Measurements from ENCODE around the gene ZNF496. TPM values are rescaled to one million over a fixed set of nuclear protein-coding genes. Genes with fewer than 3 reads are reported as not detected.
A peak's percentile ranks its signal among the peaks of the same experiment; 100 is the strongest.

Gene ZNF496
- total RNA-seq, 4 donors from 2014 or later: 24.1 to 51.7 (median 41.0) TPM

DNA sequence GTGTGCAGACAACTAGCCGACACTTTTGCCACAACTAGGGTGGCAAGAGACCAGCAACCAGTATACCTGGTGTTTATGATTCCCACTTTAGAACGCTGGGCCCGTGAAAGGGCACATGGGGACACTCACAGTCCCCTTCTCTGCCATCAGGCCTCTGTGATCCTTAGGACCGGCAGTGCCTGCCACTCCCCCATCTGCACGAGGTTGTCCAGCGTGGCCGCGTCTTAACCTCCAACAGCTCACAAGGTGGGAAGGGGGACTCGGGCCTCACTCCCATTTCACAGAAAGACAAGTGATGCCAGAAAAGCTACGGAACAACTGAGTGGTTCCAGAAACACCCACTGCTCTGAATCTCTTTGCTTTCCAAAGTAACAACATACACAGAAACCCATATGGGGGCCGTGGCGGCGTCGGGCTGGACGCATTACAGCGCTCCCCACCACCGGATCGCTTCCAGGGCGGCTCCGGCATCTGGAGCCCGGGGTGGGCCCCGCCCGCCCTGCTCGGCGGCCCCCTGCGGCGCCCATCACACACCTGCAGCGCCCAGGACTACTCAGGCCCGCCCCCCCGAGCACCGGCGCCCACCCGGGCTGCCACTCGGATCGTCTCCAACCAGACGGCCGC is 1.0 kb downstream of the ZNF496 start:
- no peaks in the 10 kb centered on the region for H3K27me3 ChIP-seq
- no peak for TF ChIP-seq POLR2A (IDR thresholded peaks at IDR 0.05)
- TF ChIP-seq, protein P1, sequence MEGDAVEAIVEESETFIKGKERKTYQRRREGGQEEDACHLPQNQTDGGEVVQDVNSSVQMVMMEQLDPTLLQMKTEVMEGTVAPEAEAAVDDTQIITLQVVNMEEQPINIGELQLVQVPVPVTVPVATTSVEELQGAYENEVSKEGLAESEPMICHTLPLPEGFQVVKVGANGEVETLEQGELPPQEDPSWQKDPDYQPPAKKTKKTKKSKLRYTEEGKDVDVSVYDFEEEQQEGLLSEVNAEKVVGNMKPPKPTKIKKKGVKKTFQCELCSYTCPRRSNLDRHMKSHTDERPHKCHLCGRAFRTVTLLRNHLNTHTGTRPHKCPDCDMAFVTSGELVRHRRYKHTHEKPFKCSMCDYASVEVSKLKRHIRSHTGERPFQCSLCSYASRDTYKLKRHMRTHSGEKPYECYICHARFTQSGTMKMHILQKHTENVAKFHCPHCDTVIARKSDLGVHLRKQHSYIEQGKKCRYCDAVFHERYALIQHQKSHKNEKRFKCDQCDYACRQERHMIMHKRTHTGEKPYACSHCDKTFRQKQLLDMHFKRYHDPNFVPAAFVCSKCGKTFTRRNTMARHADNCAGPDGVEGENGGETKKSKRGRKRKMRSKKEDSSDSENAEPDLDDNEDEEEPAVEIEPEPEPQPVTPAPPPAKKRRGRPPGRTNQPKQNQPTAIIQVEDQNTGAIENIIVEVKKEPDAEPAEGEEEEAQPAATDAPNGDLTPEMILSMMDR (IDR thresholded peaks at IDR 0.05): no peak
- peak overlapping the region; percentile 87 to 99 for H3K4me3 ChIP-seq
- no peak for DNase-seq
- peak overlapping the region; percentile 95 to 99 for H3K27ac ChIP-seq
- no peaks in the 10 kb centered on the region for H3K36me3 ChIP-seq
- H3K4me1 ChIP-seq: peaks cover 8 to 9% of the 10 kb centered on the region in 2 donors
- no peaks in the 10 kb centered on the region for H3K9me3 ChIP-seq
- intact Hi-C loops (cut with DNase I; ENCODE audit: low total_unique reads): no loop called here

DNA sequence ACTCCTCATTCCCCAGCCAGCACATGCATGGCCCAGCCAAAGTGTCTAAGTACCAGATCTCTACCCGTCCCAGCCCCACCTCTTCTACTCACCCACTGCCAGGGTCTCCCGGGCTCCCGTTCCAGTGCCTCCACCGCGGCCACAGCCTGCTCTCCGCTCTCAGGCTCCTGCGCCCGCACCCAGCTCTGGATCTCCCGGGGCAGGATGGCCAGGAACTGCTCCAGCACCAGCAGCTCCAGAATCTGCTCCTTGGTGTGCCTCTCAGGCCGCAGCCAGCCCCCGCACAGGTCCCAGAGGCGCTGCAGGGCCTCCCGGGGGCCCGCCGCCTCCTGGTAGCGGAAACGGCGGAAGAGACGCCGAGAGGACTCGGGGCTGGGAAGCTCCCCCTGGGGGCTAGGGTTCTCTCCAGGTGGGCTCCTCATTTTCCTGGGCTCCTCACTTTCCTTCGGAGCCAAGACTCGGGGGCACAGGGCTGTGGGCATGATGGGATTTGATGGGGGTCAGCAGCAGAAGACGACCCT is 2.5 kb downstream of the ZNF496 start:
- Histone ChIP-seq H3K27me3 (no peaks in the 10 kb centered on the region), H3K27ac (no peak overlapping the region), H3K9me3 (no peaks in the 10 kb centered on the region), H3K4me3 (no peak overlapping the region), H3K4me1 (peaks cover 8 to 9% of the 10 kb centered on the region in 2 donors), H3K36me3 (no peaks in the 10 kb centered on the region)
- intact Hi-C loops (cut with DNase I; ENCODE audit: low total_unique reads): no loop called here
- DNase-seq: no peak
- TF ChIP-seq, protein P1 (IDR thresholded peaks at IDR 0.05): no peak
- no peak for TF ChIP-seq POLR2A (IDR thresholded peaks at IDR 0.05)

DNA sequence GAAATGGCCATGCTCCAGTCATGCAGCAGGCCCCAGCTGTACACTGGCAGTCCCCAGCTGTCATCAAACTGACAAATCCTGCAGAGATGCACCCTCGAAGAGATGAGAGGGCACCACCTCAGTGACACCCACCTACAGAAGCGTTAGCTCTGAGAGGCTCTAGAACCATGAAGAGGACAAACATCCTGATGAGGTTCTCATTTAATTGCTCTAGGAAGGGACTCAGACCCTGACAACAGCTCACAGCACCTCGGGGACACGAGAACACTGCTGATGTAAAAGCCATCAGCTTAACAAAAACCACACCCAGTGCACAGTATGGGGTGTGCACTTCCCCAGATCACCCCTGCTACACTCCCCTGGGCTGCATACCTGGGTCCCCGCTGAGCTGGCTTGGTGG is 3.4 kb downstream of the ZNF496 start:
- DNase-seq: no peak
- TF ChIP-seq, protein P1 (IDR thresholded peaks at IDR 0.05): no peak
- TF ChIP-seq POLR2A (IDR thresholded peaks at IDR 0.05): no peak
- H3K9me3 ChIP-seq: no peaks in the 10 kb centered on the region
- H3K4me3 ChIP-seq: no peak overlapping the region
- no peaks in the 10 kb centered on the region for H3K27me3 ChIP-seq
- H3K4me1 ChIP-seq: peaks cover 8 to 9% of the 10 kb centered on the region in 2 donors
- H3K27ac ChIP-seq: no peak overlapping the region
- H3K36me3 ChIP-seq: no peaks in the 10 kb centered on the region
- intact Hi-C loops (cut with DNase I; ENCODE audit: low total_unique reads): no loop called here

DNA sequence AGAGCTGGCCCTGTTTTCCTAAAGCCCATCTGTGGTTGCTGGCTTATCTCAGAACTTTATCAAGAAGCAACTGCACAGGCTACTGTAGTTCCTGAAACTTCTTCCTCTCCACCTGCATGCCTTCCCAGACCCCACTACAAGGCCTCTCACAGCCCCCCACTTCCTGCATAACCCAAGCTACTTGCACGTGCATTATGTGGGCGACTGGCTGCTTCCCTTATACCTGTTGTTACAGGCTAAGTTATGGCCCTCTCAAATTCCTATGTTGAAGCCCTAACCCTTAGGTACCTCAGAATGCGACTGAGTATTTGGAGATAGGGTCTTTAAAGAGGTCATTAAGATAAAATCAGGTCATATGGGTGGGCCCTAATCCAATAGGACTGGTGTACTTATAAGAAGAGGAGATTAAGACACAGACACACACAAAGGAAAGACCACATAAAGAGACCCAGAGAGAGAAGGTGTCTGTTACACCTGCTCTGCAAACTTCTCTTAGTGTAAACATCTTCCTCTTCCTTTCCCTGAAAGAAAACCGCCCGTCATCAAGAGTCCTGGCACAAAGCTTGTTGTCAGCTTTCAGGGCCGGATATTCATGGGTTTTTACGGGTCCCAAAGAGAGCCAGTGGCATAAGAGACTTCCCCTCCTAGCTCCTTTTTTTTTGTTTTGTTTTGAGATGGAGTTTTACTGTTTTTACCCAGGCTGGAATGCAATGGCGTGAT is 5.1 kb downstream of the ZNF496 start:
- DNase-seq: no peak
- TF ChIP-seq POLR2A (IDR thresholded peaks at IDR 0.05): no peak
- TF ChIP-seq, protein P1 (IDR thresholded peaks at IDR 0.05): no peak
- H3K36me3 ChIP-seq: no peaks in the 10 kb centered on the region
- intact Hi-C loops (cut with DNase I; ENCODE audit: low total_unique reads): no loop called here
- H3K27ac ChIP-seq: no peak overlapping the region
- H3K27me3 ChIP-seq: no peaks in the 10 kb centered on the region
- peaks cover 8 to 9% of the 10 kb centered on the region in 2 donors for H3K4me1 ChIP-seq
- H3K9me3 ChIP-seq: no peaks in the 10 kb centered on the region
- H3K4me3 ChIP-seq: no peak overlapping the region

DNA sequence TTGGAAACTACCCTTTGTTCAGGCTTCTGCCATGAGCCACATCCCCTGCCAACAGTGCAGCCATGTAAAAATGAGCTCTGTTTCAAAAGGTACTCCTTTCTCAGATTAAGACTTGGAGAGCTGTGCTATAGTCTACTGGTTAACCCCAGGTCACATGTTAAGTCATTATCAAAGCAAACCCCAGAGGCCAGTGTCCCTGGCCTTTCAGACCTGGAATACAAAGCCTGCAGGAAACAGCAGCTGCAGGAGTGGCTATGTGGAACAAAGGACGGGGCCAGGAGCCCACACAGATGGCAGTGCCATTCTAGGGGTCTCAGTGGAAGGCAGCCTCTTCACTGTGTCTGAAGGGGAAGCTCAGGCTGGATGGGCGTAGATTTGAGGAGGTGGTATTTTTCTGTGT is 6.7 kb downstream of the ZNF496 start:
- Histone ChIP-seq H3K4me1 (no peaks in the 10 kb centered on the region), H3K4me3 (no peak overlapping the region), H3K9me3 (no peaks in the 10 kb centered on the region), H3K27me3 (no peaks in the 10 kb centered on the region), H3K36me3 (no peaks in the 10 kb centered on the region), H3K27ac (no peak overlapping the region)
- intact Hi-C loops (cut with DNase I; ENCODE audit: low total_unique reads): no loop called here
- no peak for DNase-seq
- TF ChIP-seq, protein P1 (IDR thresholded peaks at IDR 0.05): no peak
- no peak for TF ChIP-seq POLR2A (IDR thresholded peaks at IDR 0.05)
